Liver (tissue), 9 donors: ENCODE results near the gene MOV10L1. TPM values are rescaled to one million over a fixed set of nuclear protein-coding genes. Genes with fewer than 3 reads are reported as not detected.

ENCODE experiments used
- DNase-seq: peaks from one replicate; pipeline ENCODE4 v3.0.0-alpha.2; 2017; ENCODE audit warnings: low spot score
- H3K27ac ChIP-seq, 2 donors: one replicate each; pipeline ENCODE4 v1.7.0; 2013; ENCODE audit warnings: inconsistent platforms in 2 of 2, low read length in 2 of 2, control low read depth in 1 of 2, low read depth in 1 of 2, mild to moderate bottlenecking in 1 of 2
- H3K27me3 ChIP-seq, 4 donors: one replicate each; pipeline versions ENCODE4 v1.6.1 to v1.7.0; 2013; ENCODE audit warnings: low read length in 3 of 4, inconsistent platforms in 1 of 4, mild to moderate bottlenecking in 1 of 4, moderate library complexity in 1 of 4; ENCODE audit not compliant: control insufficient read depth in 4 of 4, insufficient read depth in 4 of 4
- H3K36me3 ChIP-seq, 4 donors: one replicate each; pipeline versions ENCODE4 v1.6.1 to v1.7.0; 2013; ENCODE audit warnings: low read length in 3 of 4, mild to moderate bottlenecking in 3 of 4, low read depth in 1 of 4, moderate library complexity in 1 of 4; ENCODE audit not compliant: control insufficient read depth in 4 of 4, insufficient read depth in 3 of 4
- H3K4me1 ChIP-seq, 4 donors: one replicate each; pipeline versions ENCODE4 v1.6.1 to v1.7.0; 2013; ENCODE audit warnings: low read length in 3 of 4, mild to moderate bottlenecking in 3 of 4, moderate library complexity in 1 of 4; ENCODE audit not compliant: control insufficient read depth in 4 of 4, insufficient read depth in 4 of 4
- H3K4me3 ChIP-seq, 3 donors: one replicate each; pipeline versions ENCODE4 v1.6.1 to v1.7.0; 2013; ENCODE audit warnings: low read length in 3 of 3, control low read depth in 1 of 3, low read depth in 1 of 3, mild to moderate bottlenecking in 1 of 3
- H3K9ac ChIP-seq, 2 donors: one replicate each; pipeline ENCODE4 v1.7.0; 2013; ENCODE audit warnings: low read length in 2 of 2, mild to moderate bottlenecking in 2 of 2, moderate library complexity in 2 of 2, control low read depth in 1 of 2, low read depth in 1 of 2
- H3K9me3 ChIP-seq, 4 donors: one replicate each; pipeline versions ENCODE4 v1.6.1 to v1.7.0; 2013; ENCODE audit warnings: low read length in 3 of 4; ENCODE audit not compliant: control insufficient read depth in 4 of 4
- EGR1 ChIP-seq, 2 donors: IDR thresholded peaks; 2 replicates each; pipeline ENCODE4 v1.6.1; 2016 to 2018; ENCODE audit warnings: antibody characterized with exemption in 2 of 2, low read depth in 2 of 2
- FOXA1 ChIP-seq: IDR thresholded peaks from 2 replicates; pipeline ENCODE4 v1.6.1; 2016; ENCODE audit warnings: antibody characterized with exemption
- HNF4A ChIP-seq, 2 donors: conservative IDR thresholded peaks; 2 replicates each; pipeline ENCODE4 v1.6.1; 2016; ENCODE audit warnings: antibody characterized with exemption in 2 of 2, mild to moderate bottlenecking in 2 of 2
- HNF4G ChIP-seq: IDR thresholded peaks from 2 replicates; pipeline ENCODE4 v1.6.1; 2016; ENCODE audit warnings: antibody characterized with exemption
- NR2F2 ChIP-seq: IDR thresholded peaks from 2 replicates; pipeline ENCODE4 v1.6.1; 2016; ENCODE audit warnings: antibody characterized with exemption
- RXRA ChIP-seq, 2 donors: IDR thresholded peaks; 2 replicates each; pipeline ENCODE4 v1.6.1; 2017 to 2018; ENCODE audit warnings: antibody characterized with exemption in 2 of 2, mild to moderate bottlenecking in 1 of 2
- SP1 ChIP-seq: IDR thresholded peaks from 2 replicates; pipeline ENCODE4 v1.6.1; 2018; ENCODE audit warnings: antibody characterized with exemption, mild to moderate bottlenecking
- YY1 ChIP-seq: IDR thresholded peaks from 2 replicates; pipeline ENCODE4 v1.6.1; 2016; ENCODE audit warnings: antibody characterized with exemption, mild to moderate bottlenecking
- WGBS: extraction: QIAGEN DNeasy Blood & Tissue Kit; methylation state at CpG from one replicate; pipeline ENCODE4 v1.1.7; 2013; 5-methylcytosine and 5-hydroxymethylcytosine counted together
- polyA plus RNA-seq, 2 donors: library from polyadenylated mRNA; stranded (reverse) in 1 of 2; unstranded in 1 of 2; fragments of 200-250 nt in 1 of 2; fragments of >200 nt in 1 of 2; fragmentation: Nextera tagmentation in 1 of 2; extraction: Ambion mirVana in 1 of 2; gene quantifications; one replicate each; pipeline versions ENCODE4 v1.2.1 to v1.2.3, GENCODE V29; 2013 to 2015
- total RNA-seq, 2 donors: library from RNA; depleted of rRNA; stranded (reverse); fragments of >200 nt; gene quantifications; one replicate each; pipeline ENCODE4 v1.2.3, GENCODE V29; 2014
- TF ChIP-seq, protein P1 (sequence below): IDR thresholded peaks from 2 replicates; pipeline ENCODE4 v1.6.1; 2016; ENCODE audit warnings: antibody characterized with exemption
- TF ChIP-seq, protein P2 (sequence below): IDR thresholded peaks from 2 replicates; pipeline ENCODE4 v1.6.1; 2016; ENCODE audit warnings: antibody characterized with exemption, mild to moderate bottlenecking
- TF ChIP-seq, protein P3 (sequence below): fragments of 150-350 bp; IDR thresholded peaks from 2 replicates; pipeline ENCODE4 v1.5.1; 2017; ENCODE audit warnings: improper control_type of control experiment, low read depth, low read length; ENCODE audit not compliant: missing input control
- donor health status: healthy.
- donor health status: healthy.
- donor health status: healthy.
- donor health status: healthy.
- donor health status: healthy.

Gene MOV10L1
- total and polyA plus RNA-seq, 4 donors, result 0.07 to 0.47 (median 0.17) TPM

DNA sequence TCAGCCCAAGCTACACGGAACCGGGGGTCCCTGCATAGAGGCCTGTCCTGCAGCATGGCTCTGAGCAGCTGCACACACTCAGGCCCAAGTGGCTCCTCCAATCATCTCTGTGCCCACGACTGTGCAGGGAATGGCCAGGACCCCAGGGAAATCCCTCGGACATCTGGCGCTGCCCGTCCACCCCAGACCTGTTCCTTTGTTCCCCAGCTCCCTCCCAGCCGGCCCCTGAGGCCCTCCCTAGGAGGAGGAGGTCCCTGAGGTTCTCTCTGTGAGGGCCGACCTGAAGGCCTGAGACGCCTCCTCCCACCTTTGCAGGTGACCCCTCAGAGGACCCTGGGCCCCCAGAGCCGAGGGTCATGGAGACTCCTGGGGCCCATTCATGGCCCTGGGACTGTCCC lies 5.7 kb upstream of the MOV10L1 start:
- Histone ChIP-seq H3K9me3 (no peaks in the 10 kb centered on the region), H3K9ac (no peak overlapping the region), H3K4me1 (no peaks in the 10 kb centered on the region), H3K27ac (no peak overlapping the region), H3K4me3 (no peak overlapping the region), H3K27me3 (peaks cover 0 to 2% (median 0%) of the 10 kb centered on the region in 4 donors), H3K36me3 (no peaks in the 10 kb centered on the region)
- TF ChIP-seq EGR1 (IDR thresholded peaks at IDR 0.05; ENCODE audit: low read depth in 2 of 2) (no peak), RXRA (IDR thresholded peaks at IDR 0.05) (no peak), FOXA1 (no peak), NR2F2 (no peak), YY1 (no peak), HNF4A (conservative IDR thresholded peaks at IDR 0.05) (no peak)
- TF ChIP-seq, protein P1, sequence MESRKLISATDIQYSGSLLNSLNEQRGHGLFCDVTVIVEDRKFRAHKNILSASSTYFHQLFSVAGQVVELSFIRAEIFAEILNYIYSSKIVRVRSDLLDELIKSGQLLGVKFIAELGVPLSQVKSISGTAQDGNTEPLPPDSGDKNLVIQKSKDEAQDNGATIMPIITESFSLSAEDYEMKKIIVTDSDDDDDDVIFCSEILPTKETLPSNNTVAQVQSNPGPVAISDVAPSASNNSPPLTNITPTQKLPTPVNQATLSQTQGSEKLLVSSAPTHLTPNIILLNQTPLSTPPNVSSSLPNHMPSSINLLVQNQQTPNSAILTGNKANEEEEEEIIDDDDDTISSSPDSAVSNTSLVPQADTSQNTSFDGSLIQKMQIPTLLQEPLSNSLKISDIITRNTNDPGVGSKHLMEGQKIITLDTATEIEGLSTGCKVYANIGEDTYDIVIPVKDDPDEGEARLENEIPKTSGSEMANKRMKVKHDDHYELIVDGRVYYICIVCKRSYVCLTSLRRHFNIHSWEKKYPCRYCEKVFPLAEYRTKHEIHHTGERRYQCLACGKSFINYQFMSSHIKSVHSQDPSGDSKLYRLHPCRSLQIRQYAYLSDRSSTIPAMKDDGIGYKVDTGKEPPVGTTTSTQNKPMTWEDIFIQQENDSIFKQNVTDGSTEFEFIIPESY, result no peak
- WGBS, result 76% methylated on average over 10 of the region's 10 CpGs
- no peak for DNase-seq

DNA sequence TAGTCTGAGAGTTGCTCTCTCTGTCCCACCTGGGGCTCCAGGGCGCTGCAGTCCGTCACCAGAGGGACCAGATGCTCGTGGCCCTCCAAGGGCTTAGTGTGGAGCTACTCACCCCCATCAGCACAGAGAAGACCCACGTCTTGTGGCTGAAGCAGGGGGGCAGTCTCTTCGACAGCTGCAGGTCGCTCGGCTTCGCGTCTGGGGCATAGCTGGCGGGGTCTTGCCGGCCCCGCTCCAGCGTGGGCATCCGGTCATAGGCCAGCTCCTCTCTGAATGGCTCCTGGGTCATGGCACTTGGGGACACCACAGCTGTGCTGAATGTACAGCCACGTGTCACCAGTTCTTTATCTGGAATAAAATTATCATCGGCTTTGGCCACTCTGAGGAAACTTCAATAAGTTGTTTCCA lies 5.2 kb upstream of the MOV10L1 start:
- no peak for DNase-seq
- WGBS, result 78% methylated on average over 16 of the region's 16 CpGs
- Histone ChIP-seq H3K4me1 (no peaks in the 10 kb centered on the region), H3K4me3 (no peak overlapping the region), H3K9ac (no peak overlapping the region), H3K27ac (no peak overlapping the region), H3K36me3 (no peaks in the 10 kb centered on the region), H3K9me3 (no peaks in the 10 kb centered on the region), H3K27me3 (peaks cover 0 to 2% (median 0%) of the 10 kb centered on the region in 4 donors)
- no peak for TF ChIP-seq NR2F2
- no peak for TF ChIP-seq RXRA (IDR thresholded peaks at IDR 0.05)
- TF ChIP-seq HNF4G, result no peak
- no peak for TF ChIP-seq SP1
- TF ChIP-seq, protein P2, sequence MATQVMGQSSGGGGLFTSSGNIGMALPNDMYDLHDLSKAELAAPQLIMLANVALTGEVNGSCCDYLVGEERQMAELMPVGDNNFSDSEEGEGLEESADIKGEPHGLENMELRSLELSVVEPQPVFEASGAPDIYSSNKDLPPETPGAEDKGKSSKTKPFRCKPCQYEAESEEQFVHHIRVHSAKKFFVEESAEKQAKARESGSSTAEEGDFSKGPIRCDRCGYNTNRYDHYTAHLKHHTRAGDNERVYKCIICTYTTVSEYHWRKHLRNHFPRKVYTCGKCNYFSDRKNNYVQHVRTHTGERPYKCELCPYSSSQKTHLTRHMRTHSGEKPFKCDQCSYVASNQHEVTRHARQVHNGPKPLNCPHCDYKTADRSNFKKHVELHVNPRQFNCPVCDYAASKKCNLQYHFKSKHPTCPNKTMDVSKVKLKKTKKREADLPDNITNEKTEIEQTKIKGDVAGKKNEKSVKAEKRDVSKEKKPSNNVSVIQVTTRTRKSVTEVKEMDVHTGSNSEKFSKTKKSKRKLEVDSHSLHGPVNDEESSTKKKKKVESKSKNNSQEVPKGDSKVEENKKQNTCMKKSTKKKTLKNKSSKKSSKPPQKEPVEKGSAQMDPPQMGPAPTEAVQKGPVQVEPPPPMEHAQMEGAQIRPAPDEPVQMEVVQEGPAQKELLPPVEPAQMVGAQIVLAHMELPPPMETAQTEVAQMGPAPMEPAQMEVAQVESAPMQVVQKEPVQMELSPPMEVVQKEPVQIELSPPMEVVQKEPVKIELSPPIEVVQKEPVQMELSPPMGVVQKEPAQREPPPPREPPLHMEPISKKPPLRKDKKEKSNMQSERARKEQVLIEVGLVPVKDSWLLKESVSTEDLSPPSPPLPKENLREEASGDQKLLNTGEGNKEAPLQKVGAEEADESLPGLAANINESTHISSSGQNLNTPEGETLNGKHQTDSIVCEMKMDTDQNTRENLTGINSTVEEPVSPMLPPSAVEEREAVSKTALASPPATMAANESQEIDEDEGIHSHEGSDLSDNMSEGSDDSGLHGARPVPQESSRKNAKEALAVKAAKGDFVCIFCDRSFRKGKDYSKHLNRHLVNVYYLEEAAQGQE, result no peak
- no peak for TF ChIP-seq HNF4A (conservative IDR thresholded peaks at IDR 0.05)
- TF ChIP-seq FOXA1, result no peak

DNA sequence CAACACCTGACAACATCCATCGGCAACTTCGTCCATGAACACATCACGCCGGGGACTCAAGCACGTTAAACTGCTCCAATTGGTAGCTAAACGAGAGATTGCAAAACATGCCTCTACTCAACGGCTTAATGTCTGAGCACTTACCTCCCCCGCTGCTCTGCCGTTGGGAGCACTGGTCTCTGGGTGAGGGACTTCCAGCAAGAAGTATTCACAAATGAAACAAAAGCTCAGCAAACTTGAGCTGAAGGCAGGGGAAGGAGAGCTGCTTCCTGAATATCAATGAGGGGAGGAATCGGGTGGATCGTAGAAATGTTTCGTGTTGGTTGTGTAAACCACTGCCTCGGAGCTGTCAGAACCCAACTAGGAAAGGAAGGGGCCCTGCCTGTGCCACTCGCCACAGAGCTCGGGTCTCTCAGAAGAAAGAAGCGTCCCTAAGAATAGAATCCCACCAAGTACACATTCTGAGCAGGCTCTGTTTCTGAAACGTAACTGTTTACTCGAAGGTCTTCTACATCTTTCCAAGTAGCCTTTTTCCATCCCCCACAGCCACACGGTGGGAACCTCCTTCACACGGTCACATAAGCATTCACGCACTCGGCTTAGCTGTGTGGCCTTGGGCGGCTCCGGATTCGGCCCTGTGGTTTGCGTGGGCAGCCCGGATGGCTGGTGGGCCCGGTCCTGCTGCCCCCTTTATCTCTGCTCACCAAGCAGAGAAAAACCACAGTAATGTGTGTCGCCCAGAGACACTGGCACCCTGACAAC lies 4.4 kb upstream of the MOV10L1 start, which contains the start of gene MLC1:
TSS of gene MLC1 (minus strand) at position 216 of the 762 bp plus-strand sequence. CDS start 524 bp downstream, outside the sequence.
- no peaks in the 10 kb centered on the region for H3K9me3 ChIP-seq
- H3K36me3 ChIP-seq, result no peaks in the 10 kb centered on the region
- 57% methylated on average over 29 of the region's 29 CpGs for WGBS
- DNase-seq, result no peak
- no peak within 1 kb of the TSS for H3K4me3 ChIP-seq
- no peak within 1 kb of the TSS for H3K9ac ChIP-seq
- TF ChIP-seq, protein P3, sequence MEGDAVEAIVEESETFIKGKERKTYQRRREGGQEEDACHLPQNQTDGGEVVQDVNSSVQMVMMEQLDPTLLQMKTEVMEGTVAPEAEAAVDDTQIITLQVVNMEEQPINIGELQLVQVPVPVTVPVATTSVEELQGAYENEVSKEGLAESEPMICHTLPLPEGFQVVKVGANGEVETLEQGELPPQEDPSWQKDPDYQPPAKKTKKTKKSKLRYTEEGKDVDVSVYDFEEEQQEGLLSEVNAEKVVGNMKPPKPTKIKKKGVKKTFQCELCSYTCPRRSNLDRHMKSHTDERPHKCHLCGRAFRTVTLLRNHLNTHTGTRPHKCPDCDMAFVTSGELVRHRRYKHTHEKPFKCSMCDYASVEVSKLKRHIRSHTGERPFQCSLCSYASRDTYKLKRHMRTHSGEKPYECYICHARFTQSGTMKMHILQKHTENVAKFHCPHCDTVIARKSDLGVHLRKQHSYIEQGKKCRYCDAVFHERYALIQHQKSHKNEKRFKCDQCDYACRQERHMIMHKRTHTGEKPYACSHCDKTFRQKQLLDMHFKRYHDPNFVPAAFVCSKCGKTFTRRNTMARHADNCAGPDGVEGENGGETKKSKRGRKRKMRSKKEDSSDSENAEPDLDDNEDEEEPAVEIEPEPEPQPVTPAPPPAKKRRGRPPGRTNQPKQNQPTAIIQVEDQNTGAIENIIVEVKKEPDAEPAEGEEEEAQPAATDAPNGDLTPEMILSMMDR, result no peak
- H3K4me1 ChIP-seq, result no peaks in the 10 kb centered on the region
- H3K27me3 ChIP-seq, result peaks cover 0 to 2% (median 0%) of the 10 kb centered on the region in 4 donors
- H3K27ac ChIP-seq, result no peak within 1 kb of the TSS
